Activated CD8-positive, alpha-beta memory T cell treated with anti-CD3 and anti-CD28 coated beads, Interleukin-2, amount 50 U/mL, for 24 hours (primary cell): ENCODE measurements around the gene CDC42EP5.
"Not testable (repeated sequence)": the region's sequence is repeated elsewhere in the genome, so short reads cannot be mapped to it uniquely, and the experiment has no call there.

ENCODE experiments used
- DNase-seq: peaks from one replicate; pipeline ENCODE4 v3.0.0-alpha.2; 2020; ENCODE audit errors: extremely low read depth

The CDC42EP5 gene

GRCh38 chr19:54473071-54473891 lies at the start of gene CDC42EP5:
CDC42EP5 (minus strand) TSS chr19:54473296; CDS start chr19:54465547, 7,749 bp downstream.
- DNase-seq = no peak

GRCh38 chr19:54521860-54522513 lies 48.9 kb upstream of the CDC42EP5 start:
- no peak for DNase-seq

- no peak for DNase-seq
Measured at GRCh38 chr19:54521022-54521859, 48.1 kb upstream of the CDC42EP5 start.

GRCh38 chr19:54518844-54519243 lies 45.7 kb upstream of the CDC42EP5 start:
- DNase-seq = no peak

DNA sequence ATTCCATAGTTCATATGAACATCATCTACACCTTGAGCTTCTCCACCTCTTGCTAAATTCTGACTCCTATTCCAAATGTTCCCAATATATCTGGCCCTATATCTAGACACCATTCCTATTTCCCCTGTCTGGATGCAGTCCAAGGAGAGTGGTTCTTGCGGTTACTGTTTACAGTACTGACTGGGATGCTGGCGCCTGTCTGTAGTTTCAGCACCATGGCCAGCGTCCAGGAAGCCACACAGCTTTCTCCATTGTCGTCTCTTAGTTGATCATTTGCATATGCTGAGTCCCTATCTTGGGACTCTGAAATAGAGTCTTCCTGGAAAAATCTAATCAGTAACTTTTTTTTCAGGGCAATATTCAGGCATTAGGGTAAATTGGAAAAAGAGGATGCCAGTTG lies 44.4 kb upstream of the CDC42EP5 start:
- DNase-seq = no peak

- DNase-seq = no peak
Measured at GRCh38 chr19:54515156-54515555, 42.1 kb upstream of the CDC42EP5 start.

DNA sequence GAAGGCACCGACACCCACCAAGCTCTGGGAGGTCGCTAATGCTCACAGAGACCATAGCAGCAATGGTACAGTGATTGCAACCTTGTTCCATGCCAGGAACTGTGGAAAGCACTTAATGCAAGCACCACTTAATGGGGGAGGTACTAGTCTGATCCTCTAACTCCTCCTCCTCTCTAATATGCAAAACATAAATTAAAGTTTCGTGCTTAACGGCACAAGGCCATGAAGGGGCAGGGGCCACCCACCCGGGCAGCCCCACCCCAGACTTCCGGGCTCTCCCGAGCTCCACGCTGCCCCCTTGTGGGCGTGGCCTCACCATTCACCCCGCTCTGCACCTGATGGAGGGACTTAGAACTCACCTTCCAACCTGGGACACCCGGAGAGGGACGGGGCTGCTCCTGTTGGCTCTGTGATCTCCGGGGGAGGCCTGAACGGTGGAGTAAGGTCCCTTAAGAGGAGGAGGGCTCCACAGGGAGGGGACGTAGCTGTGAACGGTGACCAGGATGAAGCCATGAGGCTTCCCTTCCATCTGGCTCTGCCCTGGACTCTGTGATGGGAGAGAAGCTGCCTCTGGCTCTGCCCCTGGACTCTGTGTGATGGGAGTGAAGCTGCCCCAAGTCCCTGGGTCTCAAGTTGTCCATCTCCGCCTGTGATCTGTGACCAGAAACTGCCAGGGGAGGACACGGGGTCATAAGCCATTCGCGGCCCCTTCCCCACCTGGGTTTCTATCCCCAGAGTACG lies 36.3 kb upstream of the CDC42EP5 start:
- not testable (repeated sequence) for DNase-seq

DNA sequence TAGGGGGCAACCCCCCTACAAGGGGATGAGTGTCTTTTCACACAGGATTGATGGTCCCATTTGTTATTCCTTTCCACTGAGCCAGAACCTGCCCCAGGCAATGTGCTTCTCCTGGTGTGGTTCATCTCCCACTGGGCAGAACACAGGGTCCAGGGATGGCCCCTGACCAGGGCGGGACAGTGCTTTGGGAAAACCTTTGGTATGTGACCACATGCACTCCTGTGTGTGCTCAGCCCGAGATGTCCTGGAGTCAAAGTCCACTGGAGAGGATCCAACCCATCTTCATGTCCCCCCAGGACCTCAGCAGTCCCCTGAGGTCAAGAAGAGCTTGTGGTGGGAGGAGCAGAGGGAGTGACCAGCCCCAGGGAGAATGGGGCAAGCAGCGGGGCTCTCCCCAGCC lies 35.4 kb upstream of the CDC42EP5 start:
- DNase-seq = not testable (repeated sequence)

DNA sequence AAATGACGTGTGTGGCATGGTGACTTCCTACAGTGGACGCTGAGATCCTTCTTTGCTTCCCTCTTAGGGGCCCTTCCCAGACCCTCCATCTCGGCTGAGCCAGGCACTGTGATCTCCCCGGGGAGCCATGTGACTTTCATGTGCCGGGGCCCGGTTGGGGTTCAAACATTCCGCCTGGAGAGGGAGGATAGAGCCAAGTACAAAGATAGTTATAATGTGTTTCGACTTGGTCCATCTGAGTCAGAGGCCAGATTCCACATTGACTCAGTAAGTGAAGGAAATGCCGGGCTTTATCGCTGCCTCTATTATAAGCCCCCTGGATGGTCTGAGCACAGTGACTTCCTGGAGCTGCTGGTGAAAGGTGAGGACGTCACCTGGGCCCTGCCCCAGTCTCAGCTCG lies 34.7 kb upstream of the CDC42EP5 start:
- DNase-seq = no peak

DNA sequence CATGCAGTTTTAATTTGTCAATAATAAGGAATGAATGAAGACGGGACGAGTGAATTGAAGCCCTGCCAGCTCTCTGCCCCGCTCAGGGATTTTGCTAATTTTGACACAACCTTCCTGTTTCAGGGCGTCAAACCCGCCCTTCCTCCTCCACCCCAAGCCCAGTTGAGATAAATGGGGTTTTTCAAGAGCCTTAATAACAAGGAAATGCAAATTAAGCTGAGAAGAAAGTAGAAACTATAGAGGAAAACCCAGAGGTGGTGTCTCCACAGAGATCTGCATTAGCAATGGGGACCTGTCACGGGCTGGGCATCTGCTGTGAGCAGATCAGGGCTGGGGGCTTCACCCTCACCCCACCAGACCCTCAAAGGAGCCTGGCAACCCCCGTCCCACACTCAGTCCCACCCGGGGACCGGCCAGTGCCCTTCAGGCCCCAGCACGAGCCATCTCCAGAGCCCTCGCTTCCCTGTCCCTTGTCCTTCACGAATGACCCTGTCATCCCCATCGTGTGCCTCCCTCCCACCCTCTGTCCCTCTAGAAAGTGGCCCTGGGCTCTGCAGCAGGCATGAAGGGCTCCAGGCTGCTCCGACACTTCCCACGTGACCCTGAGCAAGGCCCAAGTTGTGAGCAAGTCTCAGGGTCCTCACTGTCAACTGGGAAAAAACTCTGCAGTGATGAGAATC lies 34.1 kb upstream of the CDC42EP5 start:
- not testable (repeated sequence) for DNase-seq

GRCh38 chr19:54506079-54506478 lies 33.0 kb upstream of the CDC42EP5 start:
- no peak for DNase-seq

- not testable (repeated sequence) for DNase-seq
Measured at GRCh38 chr19:54505542-54505941, 32.4 kb upstream of the CDC42EP5 start.

GRCh38 chr19:54502518-54503048 lies 29.5 kb upstream of the CDC42EP5 start, which contains the start of gene LAIR2:
LAIR2 (plus strand) TSS chr19:54502831; CDS start chr19:54502919, 88 bp downstream.
- no peak for DNase-seq

GRCh38 chr19:54498451-54498772 lies 25.3 kb upstream of the CDC42EP5 start:
- not testable (repeated sequence) for DNase-seq

GRCh38 chr19:54497747-54498450 lies 24.8 kb upstream of the CDC42EP5 start:
- not testable (repeated sequence) for DNase-seq

DNA sequence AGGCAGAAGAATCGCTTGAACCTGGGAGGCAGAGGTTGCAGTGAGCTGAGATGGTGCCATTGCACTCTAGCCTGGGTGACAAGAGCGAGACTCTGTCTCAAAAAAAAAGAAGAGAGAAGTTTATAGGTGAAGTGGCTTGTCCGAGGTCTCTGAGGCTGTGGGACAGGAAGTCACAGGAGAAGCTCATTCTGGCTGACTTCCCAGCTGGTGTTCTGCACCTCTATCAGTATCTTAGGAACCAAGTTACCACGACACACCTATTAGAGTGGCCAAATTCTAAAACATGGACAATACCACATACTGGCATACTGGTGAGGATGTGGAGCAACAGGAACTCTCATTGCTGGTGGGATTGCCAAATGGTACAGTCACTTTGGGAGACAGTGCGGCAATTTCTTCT lies 22.2 kb upstream of the CDC42EP5 start:
- DNase-seq = not testable (repeated sequence)

GRCh38 chr19:54493967-54494585 lies 21.0 kb upstream of the CDC42EP5 start:
- no peak for DNase-seq

DNA sequence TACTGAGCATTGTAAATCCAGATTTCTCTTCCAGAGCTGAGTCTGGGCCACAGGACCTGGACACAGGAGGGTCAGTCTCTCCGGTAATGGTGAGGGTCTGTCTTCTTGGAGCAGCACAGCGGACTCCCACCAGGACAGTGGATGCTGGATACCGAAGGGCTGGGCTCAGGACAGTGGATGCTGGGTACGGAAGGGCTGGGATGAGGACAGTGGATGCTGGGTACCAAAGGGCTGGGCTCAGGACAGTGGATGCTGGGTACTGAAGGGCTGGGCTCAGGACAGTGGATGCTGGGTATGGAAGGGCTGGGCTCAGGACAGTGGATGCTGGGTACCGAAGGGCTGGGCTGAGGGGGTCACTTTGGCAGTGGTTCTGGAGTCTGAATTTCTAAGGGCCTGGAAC lies 20.0 kb upstream of the CDC42EP5 start:
- DNase-seq = not testable (repeated sequence)

- no peak for DNase-seq
Measured at GRCh38 chr19:54492568-54492967, 19.5 kb upstream of the CDC42EP5 start.

GRCh38 chr19:54489766-54490165 lies 16.7 kb upstream of the CDC42EP5 start:
- no peak for DNase-seq
